Endothelial cell of umbilical vein (primary cell): ENCODE data around the gene HTT-AS. TPM values are rescaled to one million over a fixed set of nuclear protein-coding genes. Genes with fewer than 3 reads are reported as not detected.

Source experiments
- BruUV-seq: library from RNA; stranded (reverse); fragments of 400-500 nt; replicated peaks from 2 replicates; lab custom pipeline; 2021; lab: Mats Ljungman, UMichigan
- CTCF ChIA-PET: fragments of 300-600, 350-600 bp; sonication (Branson Sonifier 250); formaldehyde crosslinking; loops from one replicate; lab custom pipeline; 2021; ENCODE audit warnings: antibody characterized with exemption, inconsistent platforms; lab: Charles Lee
- POLR2A ChIA-PET: fragments of 300-600, 350-600 bp; sonication (Branson Sonifier 250); formaldehyde crosslinking; loops from one replicate; lab custom pipeline; 2021; ENCODE audit warnings: antibody characterized with exemption, inconsistent platforms; lab: Charles Lee
- DNase-seq: peaks from one replicate; pipeline ENCODE4 v3.0.0-alpha.2; 2011; ENCODE audit warnings: low read depth, low spot score
- FAIRE-seq: peaks from 2 replicates; lab custom pipeline; 2011; peaks lifted over from hg19 to GRCh38; lab: Jason Lieb, UNC
- H2AFZ ChIP-seq: 2 replicates; pipeline ENCODE4 v1.6.0; 2012; ENCODE audit warnings: low read depth, low read length, control low read depth, inconsistent platforms
- H3K27ac ChIP-seq: 2 replicates; pipeline ENCODE4 v1.5.1; 2011; ENCODE audit warnings: low read depth, mild to moderate bottlenecking, control low read depth, low read length, moderate library complexity; ENCODE audit not compliant: insufficient read depth
- H3K27me3 ChIP-seq, 2 experiments: 2 replicates each; pipeline versions ENCODE4 v1.6.0 to v1.6.1; 2011; ENCODE audit warnings: low read length in 2 of 2, mixed read lengths in 1 of 2; ENCODE audit not compliant: control insufficient read depth in 2 of 2, insufficient read depth in 2 of 2
- H3K36me3 ChIP-seq, 2 experiments: 2 replicates in 1 of 2; 3 replicates in 1 of 2; pipeline ENCODE4 v1.5.1; 2011; ENCODE audit warnings: low read length in 2 of 2, mild to moderate bottlenecking in 1 of 2, moderate library complexity in 1 of 2; ENCODE audit not compliant: control insufficient read depth in 2 of 2, insufficient read depth in 2 of 2; ENCODE audit errors: extremely low read depth in 1 of 2
- H3K4me1 ChIP-seq: 3 replicates; pipeline ENCODE4 v1.5.1; 2011; ENCODE audit warnings: mild to moderate bottlenecking, low read length; ENCODE audit not compliant: control insufficient read depth, insufficient read depth; ENCODE audit errors: extremely low read depth
- H3K4me2 ChIP-seq: 2 replicates; pipeline ENCODE4 v1.6.1; 2011; ENCODE audit warnings: low read length, control low read depth, mixed read lengths; ENCODE audit not compliant: insufficient read depth
- H3K4me3 ChIP-seq, 3 experiments: fragments of 200-600 bp in 1 of 3; sonication (generic), shearing (Covaris generic) in 1 of 3; replicated peaks in 1 of 3; 2 replicates each; pipeline ENCODE4 v1.5.1; 2011 to 2016; ENCODE audit warnings: control low read depth in 3 of 3, low read length in 3 of 3, mild to moderate bottlenecking in 2 of 3, inconsistent platforms in 1 of 3, low read depth in 1 of 3, moderate library complexity in 1 of 3; ENCODE audit not compliant: insufficient read depth in 1 of 3
- H3K79me2 ChIP-seq: 2 replicates; pipeline ENCODE4 v1.6.0; 2012; ENCODE audit warnings: low read length, inconsistent platforms; ENCODE audit not compliant: control insufficient read depth, insufficient read depth
- H3K9ac ChIP-seq: replicated peaks from 2 replicates; pipeline ENCODE3; 2011; ENCODE audit warnings: low read length, control low read depth; ENCODE audit not compliant: insufficient read depth; ENCODE audit errors: extremely low read depth
- H3K9me1 ChIP-seq: replicated peaks from 3 replicates; pipeline ENCODE4 v1.6.0; 2011; ENCODE audit warnings: mild to moderate bottlenecking, low read length; ENCODE audit not compliant: control insufficient read depth, insufficient read depth; ENCODE audit errors: extremely low read depth
- H3K9me3 ChIP-seq: replicated peaks from 2 replicates; pipeline ENCODE4 v1.5.1; 2012; ENCODE audit warnings: low read length, inconsistent platforms; ENCODE audit not compliant: control insufficient read depth, insufficient read depth
- H4K20me1 ChIP-seq: replicated peaks from 2 replicates; pipeline ENCODE3; 2011; ENCODE audit warnings: mild to moderate bottlenecking, low read length; ENCODE audit not compliant: control insufficient read depth, insufficient read depth; ENCODE audit errors: extremely low read depth
- CTCF ChIP-seq, 2 donors: IDR thresholded peaks; 1 replicate in 1 of 2; 2 replicates in 1 of 2; pipeline ENCODE4 v1.5.1; 2011; ENCODE audit warnings: low read length in 2 of 2, mild to moderate bottlenecking in 2 of 2, moderate library complexity in 2 of 2, control low read depth in 1 of 2, inconsistent platforms in 1 of 2, low read depth in 1 of 2; ENCODE audit not compliant: insufficient read depth in 1 of 2; ENCODE audit errors: extremely low read depth in 1 of 2
- EZH2 ChIP-seq: IDR thresholded peaks from 2 replicates; pipeline ENCODE4 v1.6.1; 2012; ENCODE audit warnings: borderline replicate concordance, low read depth, mild to moderate bottlenecking, moderate library complexity, low read length, inconsistent platforms; ENCODE audit not compliant: severe bottlenecking
- FOS ChIP-seq: IDR thresholded peaks from 2 replicates; pipeline ENCODE4 v1.6.1; 2011; ENCODE audit warnings: mild to moderate bottlenecking, low read length, moderate library complexity, borderline replicate concordance; ENCODE audit not compliant: insufficient read depth
- GATA2 ChIP-seq: IDR thresholded peaks from 2 replicates; pipeline ENCODE4 v1.7.0; 2011; ENCODE audit warnings: low read depth, mild to moderate bottlenecking, moderate library complexity, mixed read lengths, low read length; ENCODE audit not compliant: insufficient read length, insufficient read depth
- JUN ChIP-seq: IDR thresholded peaks from 2 replicates; pipeline ENCODE4 v1.6.1; 2011; ENCODE audit warnings: borderline replicate concordance, low read depth; ENCODE audit not compliant: insufficient read length, insufficient read depth
- MAX ChIP-seq: IDR thresholded peaks from 2 replicates; pipeline ENCODE4 v1.6.1; 2011; ENCODE audit not compliant: insufficient read depth, insufficient read length
- MYC ChIP-seq: IDR thresholded peaks from one replicate; pipeline ENCODE4 v1.6.1; 2011; ENCODE audit warnings: mild to moderate bottlenecking, low read depth, low read length
- POLR2A ChIP-seq: IDR thresholded peaks from 2 replicates; pipeline ENCODE4 v1.6.1; 2012; ENCODE audit warnings: low read depth, mild to moderate bottlenecking, control low read depth, low read length
- POLR2AphosphoS5 ChIP-seq: IDR thresholded peaks from 2 replicates; pipeline ENCODE4 v1.6.1; 2012; ENCODE audit warnings: low read depth, mild to moderate bottlenecking, control low read depth, low read length, moderate library complexity; ENCODE audit not compliant: insufficient read depth
- dilution Hi-C: fragments of 300-500 bp; cut with MboI; formaldehyde crosslinking; loops from one replicate; pipeline ENCODE4 v1.15.0; 2019; ENCODE audit warnings: low sequenced_read_pairs; ENCODE audit not compliant: extremely low pct_ligation_motif_present
- intact Hi-C: fragments of 100-400 bp; cut with micrococcal nuclease; formaldehyde crosslinking; loops from one replicate; pipeline ENCODE4 v1.10.0; 2022
- polyA plus RNA-seq, 4 experiments: library from polyadenylated mRNA; depleted of rRNA in 3 of 4; stranded (reverse) in 3 of 4; unstranded in 1 of 4; fragments of >200 nt; gene quantifications; 2 replicates each; pipeline versions ENCODE4 v1.2.1 to v1.2.3, GENCODE V29; 2011 to 2012; ENCODE audit warnings: missing spikeins in 1 of 4
- total RNA-seq: library from RNA; stranded (reverse); gene quantifications from 2 replicates; pipeline ENCODE4 v1.2.3, GENCODE V29; 2021

HTT-AS gene
- total and polyA plus RNA-seq, 2 donors (not counting 3 experiments of a cell fraction or from before 2014, with no cell fraction given) = not detected

- CTCF ChIA-PET = interaction anchor here (1.0 to 1.9 kb wide), 3 partner anchors 10 to 19 kb away, joined by 3 to 8 read pairs (median 5); no protein-coding TSS in a partner anchor
- Histone ChIP-seq H4K20me1 (no peaks in the 10 kb centered on the region), H3K36me3 (peaks cover 10 to 18% of the 10 kb centered on the region in 2 experiments), H3K9ac (no peak overlapping the region), H3K79me2 (peaks cover 2% of the 10 kb centered on the region), H3K4me2 (no peak overlapping the region), H3K27me3 (no peaks in the 10 kb centered on the region), H3K4me1 (peaks cover 27% of the 10 kb centered on the region), H3K9me1 (no peaks in the 10 kb centered on the region), H3K27ac (no peak overlapping the region), H3K9me3 (no peaks in the 10 kb centered on the region), H3K4me3 (no peak overlapping the region), H2AFZ (no peak overlapping the region)
- POLR2A ChIA-PET = no interaction called here
- no peak for DNase-seq
- intact Hi-C loops = no loop called here
- no TSS peak for BruUV-seq
- FAIRE-seq = no peak
- dilution Hi-C loops = no loop called here
- TF ChIP-seq GATA2 (no peak), MYC (no peak), POLR2A (no peak), MAX (no peak), EZH2 (no peak), POLR2AphosphoS5 (no peak), JUN (no peak), CTCF (IDR thresholded peaks at IDR 0.05; ENCODE audit: extremely low read depth in 1 of 2, insufficient read depth in 1 of 2, low read depth in 1 of 2, low read length in 2 of 2) (no peak), FOS (no peak)
Observed at GRCh38 chr4:3116955-3117354, 42.6 kb upstream of the HTT-AS start.
